H1 (cell line): ENCODE measurements around the gene EFCAB3. TPM values are rescaled to one million over a fixed set of nuclear protein-coding genes. Genes with fewer than 3 reads are reported as not detected.
"Not testable (repeated sequence)": the region's sequence is repeated elsewhere in the genome, so short reads cannot be mapped to it uniquely, and the experiment has no call there.

Experiments
- CTCF ChIA-PET: fragments of 300-600 bp; sonication (Branson Sonifier 250); formaldehyde crosslinking; loops from one replicate; lab custom pipeline; 2021; ENCODE audit not compliant: partially characterized antibody; lab: Charles Lee
- POLR2A ChIA-PET: fragments of 300-600 bp; sonication (Branson Sonifier 250); formaldehyde crosslinking; loops from one replicate; lab custom pipeline; 2021; ENCODE audit warnings: inconsistent platforms; ENCODE audit not compliant: partially characterized antibody; lab: Charles Lee
- DNase-seq, 2 experiments: peaks; one replicate each; pipeline versions ENCODE4 v3.0.0 to v3.0.0-alpha.2; 2010 to 2022; ENCODE audit warnings: low spot score in 2 of 2, low read depth in 1 of 2, mixed read lengths in 1 of 2
- FAIRE-seq: peaks from 2 replicates; lab custom pipeline; 2011; peaks lifted over from hg19 to GRCh38; lab: Jason Lieb, UNC
- H2AFZ ChIP-seq: 2 replicates; pipeline ENCODE4 v1.8.1; 2012; ENCODE audit warnings: low read length, inconsistent platforms
- H2AK5ac ChIP-seq: 2 replicates; pipeline ENCODE4 v1.6.1; 2013; ENCODE audit warnings: low read depth, low read length
- H2BK120ac ChIP-seq: replicated peaks from 2 replicates; pipeline ENCODE3; 2013; ENCODE audit warnings: low read depth, low read length, inconsistent platforms
- H2BK12ac ChIP-seq: 2 replicates; pipeline ENCODE4 v1.6.1; 2013; ENCODE audit warnings: low read depth, low read length
- H2BK15ac ChIP-seq: 2 replicates; pipeline ENCODE4 v1.6.1; 2013; ENCODE audit warnings: low read length
- H2BK20ac ChIP-seq: 2 replicates; pipeline ENCODE4 v1.6.1; 2013; ENCODE audit warnings: low read length
- H2BK5ac ChIP-seq: 2 replicates; pipeline ENCODE4 v1.6.1; 2013; ENCODE audit warnings: low read depth, low read length
- H3K14ac ChIP-seq: 2 replicates; pipeline ENCODE4 v1.6.1; 2013; ENCODE audit warnings: inconsistent platforms; ENCODE audit not compliant: insufficient read length
- H3K18ac ChIP-seq: 2 replicates; pipeline ENCODE4 v1.6.1; 2013; ENCODE audit warnings: low read length; ENCODE audit errors: extremely low read depth
- H3K23ac ChIP-seq: 2 replicates; pipeline ENCODE4 v1.6.1; 2013; ENCODE audit warnings: inconsistent platforms; ENCODE audit not compliant: insufficient read length
- H3K23me2 ChIP-seq: 2 replicates; pipeline ENCODE4 v1.6.1; 2013; ENCODE audit warnings: low read depth, low read length
- H3K27ac ChIP-seq: 2 replicates; pipeline ENCODE4 v1.6.1; 2011; ENCODE audit warnings: low read depth, low read length, inconsistent platforms
- H3K27me3 ChIP-seq, 4 experiments: replicated peaks in 1 of 4; 1 replicate in 1 of 4; 2 replicates in 3 of 4; pipeline versions ENCODE4 v1.6.1 to v1.8.1; 2011 to 2013; ENCODE audit warnings: low read length in 3 of 4, mild to moderate bottlenecking in 3 of 4, inconsistent platforms in 2 of 4, mixed read lengths in 2 of 4, moderate library complexity in 1 of 4; ENCODE audit not compliant: control insufficient read depth in 3 of 4, insufficient read depth in 3 of 4; ENCODE audit errors: extremely low read depth in 1 of 4
- H3K36me3 ChIP-seq, 4 experiments: 2 replicates each; pipeline versions ENCODE4 v1.6.1 to v1.8.1; 2011 to 2013; ENCODE audit warnings: mild to moderate bottlenecking in 4 of 4, low read length in 3 of 4, moderate library complexity in 2 of 4, control low read depth in 1 of 4, inconsistent platforms in 1 of 4; ENCODE audit not compliant: insufficient read depth in 4 of 4, control insufficient read depth in 2 of 4
- H3K4ac ChIP-seq: replicated peaks from 2 replicates; pipeline ENCODE3; 2013; ENCODE audit warnings: low read length, low read depth, mixed read lengths, inconsistent platforms; ENCODE audit not compliant: insufficient read length
- H3K4me1 ChIP-seq, 4 experiments: replicated peaks in 1 of 4; 1 replicate in 1 of 4; 2 replicates in 3 of 4; pipeline versions ENCODE4 v1.6.1 to v1.8.1; 2011 to 2013; ENCODE audit warnings: low read length in 3 of 4, inconsistent platforms in 2 of 4, mixed read lengths in 1 of 4; ENCODE audit not compliant: insufficient read depth in 4 of 4, control insufficient read depth in 3 of 4
- H3K4me2 ChIP-seq, 2 experiments: 2 replicates each; pipeline versions ENCODE4 v1.6.1 to v1.8.1; 2011 to 2013; ENCODE audit warnings: low read depth in 2 of 2, low read length in 2 of 2, control low read depth in 1 of 2, inconsistent platforms in 1 of 2, mild to moderate bottlenecking in 1 of 2; ENCODE audit not compliant: insufficient read depth in 1 of 2
- H3K4me3 ChIP-seq, 4 experiments: fragments of 200-600, 300-600 bp in 1 of 4; sonication (generic), shearing (Covaris generic), sonication (Bioruptor Twin) in 1 of 4; 2 replicates each; pipeline versions ENCODE4 v1.5.1 to v1.8.1; 2011 to 2016; ENCODE audit warnings: low read length in 4 of 4, low read depth in 3 of 4, control low read depth in 2 of 4, inconsistent platforms in 2 of 4, mild to moderate bottlenecking in 2 of 4, mixed read lengths in 1 of 4, moderate library complexity in 1 of 4; ENCODE audit not compliant: insufficient read depth in 2 of 4; ENCODE audit errors: extremely low read depth in 1 of 4
- H3K56ac ChIP-seq: replicated peaks from 2 replicates; pipeline ENCODE3; 2013; ENCODE audit warnings: low read depth, mild to moderate bottlenecking, mixed read lengths, low read length, inconsistent platforms; ENCODE audit not compliant: insufficient read length
- H3K79me1 ChIP-seq: 2 replicates; pipeline ENCODE4 v1.6.1; 2013; ENCODE audit warnings: low read depth, low read length, control low read depth
- H3K79me2 ChIP-seq, 2 experiments: 2 replicates each; pipeline versions ENCODE4 v1.6.1 to v1.8.1; 2012 to 2013; ENCODE audit warnings: low read length in 2 of 2, mild to moderate bottlenecking in 2 of 2, inconsistent platforms in 1 of 2; ENCODE audit not compliant: insufficient read depth in 2 of 2, control insufficient read depth in 1 of 2
- H3K9ac ChIP-seq, 4 experiments: replicated peaks in 1 of 4; 1 replicate in 1 of 4; 2 replicates in 3 of 4; pipeline versions ENCODE4 v1.6.1 to v1.8.1; 2011 to 2013; ENCODE audit warnings: low read depth in 3 of 4, low read length in 3 of 4, control low read depth in 2 of 4, mild to moderate bottlenecking in 2 of 4, moderate library complexity in 2 of 4, inconsistent platforms in 1 of 4; ENCODE audit errors: extremely low read depth in 1 of 4
- H3K9me3 ChIP-seq, 2 experiments: 2 replicates each; pipeline versions ENCODE4 v1.6.1 to v1.8.1; 2012 to 2013; ENCODE audit warnings: mild to moderate bottlenecking in 2 of 2, moderate library complexity in 2 of 2, control low read depth in 1 of 2, inconsistent platforms in 1 of 2, low read depth in 1 of 2, low read length in 1 of 2, mixed read lengths in 1 of 2; ENCODE audit not compliant: insufficient read depth in 2 of 2
- H4K20me1 ChIP-seq, 2 experiments: replicated peaks in 1 of 2; 2 replicates each; pipeline versions ENCODE3 to v1.8.1; 2011 to 2013; ENCODE audit warnings: inconsistent platforms in 2 of 2, low read length in 2 of 2, mild to moderate bottlenecking in 1 of 2; ENCODE audit not compliant: insufficient read depth in 2 of 2, control insufficient read depth in 1 of 2
- H4K5ac ChIP-seq: 2 replicates; pipeline ENCODE4 v1.6.1; 2013; ENCODE audit warnings: low read length, low read depth, mixed read lengths, inconsistent platforms; ENCODE audit not compliant: insufficient read length
- H4K8ac ChIP-seq: 2 replicates; pipeline ENCODE4 v1.8.0; 2013; ENCODE audit warnings: mild to moderate bottlenecking, moderate library complexity, low read length, inconsistent platforms; ENCODE audit not compliant: insufficient read depth; ENCODE audit errors: extremely low read depth
- H4K91ac ChIP-seq: replicated peaks from 2 replicates; pipeline ENCODE3; 2013; ENCODE audit warnings: low read length, mixed read lengths, inconsistent platforms; ENCODE audit not compliant: insufficient read length
- WGBS, 2 experiments: shearing (Covaris generic) in 1 of 2; methylation state at CpG; one replicate each; pipeline versions ENCODE4 v1.1.6 to v1.1.7; 2013 to 2015; ENCODE audit warnings: low lambda C conversion rate in 2 of 2, mixed read lengths in 2 of 2, inconsistent platforms in 1 of 2, low coverage in 1 of 2, missing lambda C conversion rate in 1 of 2; ENCODE audit not compliant: insufficient replicate concordance in 2 of 2, insufficient coverage in 1 of 2, insufficient read length in 1 of 2; ENCODE audit errors: extremely low coverage in 1 of 2, missing lambda C conversion rate in 1 of 2; 5-methylcytosine and 5-hydroxymethylcytosine counted together
- polyA plus RNA-seq, 7 experiments: library from polyadenylated mRNA; depleted of rRNA in 3 of 7; stranded (reverse) in 5 of 7; unstranded in 2 of 7; fragments of >200 nt in 5 of 7; fragments of 200-250 nt in 2 of 7; gene quantifications; 1 replicate in 5 of 7; 2 replicates in 1 of 7; 4 replicates in 1 of 7; pipeline versions ENCODE4 v1.2.1 to v1.2.3, GENCODE V29; 2011 to 2013; ENCODE audit warnings: missing spikeins in 2 of 7, mixed read lengths in 2 of 7
- small RNA-seq: library from polyadenylated mRNA; stranded (forward); fragments of <200 nt; extraction: miRNeasy Mini kit (QIAGEN cat#:217004); gene quantifications from one replicate; pipeline ENCODE3, GENCODE V24; 2013; ENCODE audit not compliant: insufficient read depth
- total RNA-seq: library from RNA; stranded (reverse); fragmentation: NEBNext Ultra II Directional; extraction: Animal tissue kit (Norgen Biotek cat#: 25700); gene quantifications from 2 replicates; pipeline ENCODE4 v1.2.1, GENCODE V29; 2021

Gene EFCAB3
- total and polyA plus RNA-seq, 2 of the 8 experiments (the other 6 are each of a cell fraction or from before 2014, with no cell fraction given): not detected

GRCh38 chr17:62465271-62465670, 84.9 kb downstream of the EFCAB3 start:
- H2BK20ac ChIP-seq, H2BK15ac ChIP-seq, H3K4me1 ChIP-seq, H3K23ac ChIP-seq, FAIRE-seq, H4K91ac ChIP-seq, CTCF ChIA-PET, H3K79me1 ChIP-seq, H4K8ac ChIP-seq, H3K79me2 ChIP-seq, H3K36me3 ChIP-seq, H2AFZ ChIP-seq, H3K4ac ChIP-seq, H3K56ac ChIP-seq, H4K20me1 ChIP-seq, H2AK5ac ChIP-seq, H2BK12ac ChIP-seq, POLR2A ChIA-PET, H3K23me2 ChIP-seq, H3K14ac ChIP-seq, H2BK120ac ChIP-seq, H3K27me3 ChIP-seq, H4K5ac ChIP-seq, H3K27ac ChIP-seq, H3K4me3 ChIP-seq, H3K4me2 ChIP-seq, H3K9ac ChIP-seq, H3K9me3 ChIP-seq, H2BK5ac ChIP-seq, H3K18ac ChIP-seq, DNase-seq: not testable (repeated sequence)
- WGBS, 2 experiments: 89% methylated on average over 7 of the region's 7 CpGs; no CpG with 5 or more reads in 1 of the 2 experiments

Small RNA genes within 50 kb of the gene (small RNA-seq; reads per million reads assigned to genes)
- not detected for gene RNU7-52P

Other genes starting within 250 kb of the EFCAB3 start
- gene METTL2A, start 43.3 kb downstream of the EFCAB3 start, total RNA-seq: 40.5 and 45.1 TPM in 2 replicates
- gene METTL2A, start 43.3 kb downstream of the EFCAB3 start, polyA plus RNA-seq (2011; rRNA removed): 12.0 and 16.2 TPM in 2 replicates
- gene TLK2, start 98.3 kb downstream of the EFCAB3 start, total RNA-seq: 57.5 and 59.9 TPM in 2 replicates
- gene TLK2, start 98.3 kb downstream of the EFCAB3 start, polyA plus RNA-seq (2011; rRNA removed): 25.8 and 43.1 TPM in 2 replicates
- gene MRC2, start 247.1 kb downstream of the EFCAB3 start, total RNA-seq: 23.0 and 24.2 TPM in 2 replicates
- 7.0 and 17.2 TPM in 2 replicates for gene MRC2, start 247.1 kb downstream of the EFCAB3 start, polyA plus RNA-seq (2011; rRNA removed)